Neural cell (in vitro differentiated cells): ENCODE results near the gene USP34. TPM values are rescaled to one million over a fixed set of nuclear protein-coding genes. Genes with fewer than 3 reads are reported as not detected.

Source experiments
- H2AFZ ChIP-seq: fragments of 200-600, 300-800 bp; sonication (generic), shearing (Covaris generic); 2 replicates; pipeline ENCODE4 v1.6.0; 2014; ENCODE audit warnings: low read depth, mild to moderate bottlenecking, antibody characterized with exemption, low read length, moderate library complexity
- H3F3A ChIP-seq: fragments of 200-600 bp; shearing (Covaris generic); 2 replicates; pipeline ENCODE4 v1.6.1; 2016; ENCODE audit warnings: mild to moderate bottlenecking, moderate library complexity, mixed read lengths, antibody characterized with exemption, low read length; ENCODE audit not compliant: insufficient read depth, poor library complexity, severe bottlenecking
- H3K27ac ChIP-seq: fragments of 200-600, 300-800 bp; sonication (generic), shearing (Covaris generic); 2 replicates; pipeline ENCODE4 v1.5.1; 2014; ENCODE audit warnings: mild to moderate bottlenecking, low read length, moderate library complexity
- H3K27me3 ChIP-seq: fragments of 300-800, 200-600 bp; sonication (generic), shearing (Covaris generic); 2 replicates; pipeline ENCODE4 v1.6.0; 2014; ENCODE audit warnings: mild to moderate bottlenecking, low read depth, low read length, moderate library complexity; ENCODE audit not compliant: insufficient read depth
- H3K36me3 ChIP-seq: fragments of 300-800, 200-600 bp; sonication (generic), shearing (Covaris generic); 2 replicates; pipeline ENCODE4 v1.5.1; 2014; ENCODE audit warnings: mild to moderate bottlenecking, antibody characterized with exemption, low read length, moderate library complexity; ENCODE audit not compliant: insufficient read depth
- H3K4me2 ChIP-seq: fragments of 300-800, 200-600 bp; sonication (generic), shearing (Covaris generic); 2 replicates; pipeline ENCODE4 v1.6.0; 2014; ENCODE audit warnings: mild to moderate bottlenecking, low read length
- H3K4me3 ChIP-seq: fragments of 300-800, 200-600 bp; sonication (generic), shearing (Covaris generic); 2 replicates; pipeline ENCODE4 v1.5.1; 2014; ENCODE audit warnings: mild to moderate bottlenecking, low read length, moderate library complexity
- H3K79me2 ChIP-seq: fragments of 200-600 bp; shearing (Covaris generic); replicated peaks from 2 replicates; pipeline ENCODE4 v1.6.0; 2014; ENCODE audit warnings: mild to moderate bottlenecking, low read length, moderate library complexity; ENCODE audit not compliant: insufficient read depth
- H3K9ac ChIP-seq: fragments of 300-800, 200-600 bp; sonication (generic), shearing (Covaris generic); 2 replicates; pipeline ENCODE4 v1.6.1; 2016; ENCODE audit warnings: mild to moderate bottlenecking, low read length, mixed read lengths
- H3K9me2 ChIP-seq: fragments of 200-600 bp; shearing (Covaris generic); 2 replicates; pipeline ENCODE4 v1.6.1; 2016; ENCODE audit warnings: mild to moderate bottlenecking, low read length, mixed read lengths; ENCODE audit not compliant: insufficient read depth
- H3K9me3 ChIP-seq: fragments of 200-600, 300-800 bp; sonication (generic), shearing (Covaris generic); 2 replicates; pipeline ENCODE4 v1.6.1; 2016; ENCODE audit warnings: mild to moderate bottlenecking, mixed run types, low read length, moderate library complexity, mixed read lengths
- H4K20me1 ChIP-seq: fragments of 200-600 bp; shearing (Covaris generic); 2 replicates; pipeline ENCODE4 v1.6.1; 2016; ENCODE audit warnings: mild to moderate bottlenecking, mixed run types; ENCODE audit not compliant: insufficient read depth
- CTCF ChIP-seq: fragments of 450-650 bp; IDR thresholded peaks from 2 replicates; pipeline ENCODE4 v1.5.1; 2014; ENCODE audit warnings: antibody characterized with exemption, mild to moderate bottlenecking, moderate library complexity; ENCODE audit not compliant: poor library complexity, severe bottlenecking
- EP300 ChIP-seq: fragments of 450-650 bp; conservative IDR thresholded peaks from 2 replicates; pipeline ENCODE4 v1.6.1; 2014; ENCODE audit warnings: antibody characterized with exemption, mild to moderate bottlenecking, moderate library complexity; ENCODE audit not compliant: poor library complexity, severe bottlenecking
- EZH2 ChIP-seq: fragments of 200-600, 300-800 bp; shearing (Covaris generic), sonication (generic); IDR thresholded peaks from 2 replicates; pipeline ENCODE4 v1.6.1; 2014; ENCODE audit warnings: antibody characterized with exemption, low read length, borderline replicate concordance, mild to moderate bottlenecking; ENCODE audit not compliant: insufficient read depth, poor library complexity, severe bottlenecking
- MXI1 ChIP-seq: fragments of 450-650 bp; conservative IDR thresholded peaks from 2 replicates; pipeline ENCODE4 v1.6.1; 2014; ENCODE audit warnings: antibody characterized with exemption, mild to moderate bottlenecking; ENCODE audit not compliant: poor library complexity, severe bottlenecking
- POLR2AphosphoS5 ChIP-seq: IDR thresholded peaks from 2 replicates; pipeline ENCODE4 v1.6.1; 2012
- RAD21 ChIP-seq: fragments of 450-650 bp; conservative IDR thresholded peaks from 2 replicates; pipeline ENCODE4 v1.6.1; 2014; ENCODE audit warnings: antibody characterized with exemption, mild to moderate bottlenecking, moderate library complexity
- REST ChIP-seq: IDR thresholded peaks from 2 replicates; pipeline ENCODE4 v1.6.1; 2012; ENCODE audit warnings: borderline replicate concordance
- SMC3 ChIP-seq: fragments of 450-650 bp; conservative IDR thresholded peaks from 2 replicates; pipeline ENCODE4 v1.6.1; 2014; ENCODE audit warnings: antibody characterized with exemption, mild to moderate bottlenecking, moderate library complexity; ENCODE audit not compliant: poor library complexity
- TAF1 ChIP-seq: IDR thresholded peaks from 2 replicates; pipeline ENCODE4 v1.6.1; 2012; ENCODE audit warnings: low read depth
- polyA plus RNA-seq: library from polyadenylated mRNA; depleted of rRNA; stranded (reverse); fragments of >200 nt; gene quantifications from 2 replicates; pipeline ENCODE4 v1.2.3, GENCODE V29; 2014

The USP34 gene
- polyA plus RNA-seq, 1 donor from 2014 or later: 87.9 TPM

- Histone ChIP-seq H4K20me1 (no peaks in the 10 kb centered on the region), H3K79me2 (peaks cover 62% of the 10 kb centered on the region), H3K9me3 (peaks cover 4% of the 10 kb centered on the region), H3K4me2 (no peak overlapping the region), H3K27ac (no peak overlapping the region), H3K9me2 (no peaks in the 10 kb centered on the region), H2AFZ (no peak overlapping the region), H3K9ac (no peak overlapping the region), H3K36me3 (no peaks in the 10 kb centered on the region), H3K27me3 (no peaks in the 10 kb centered on the region), H3F3A (no peaks in the 10 kb centered on the region), H3K4me3 (no peak overlapping the region)
- TF ChIP-seq POLR2AphosphoS5: no peak
- TF ChIP-seq MXI1: no peak
- TF ChIP-seq EP300: no peak
- no peak for TF ChIP-seq EZH2
- TF ChIP-seq CTCF: no peak
- TF ChIP-seq TAF1: no peak
- no peak for TF ChIP-seq RAD21
- TF ChIP-seq SMC3: no peak
- no peak for TF ChIP-seq REST
Measured at GRCh38 chr2:61451178-61451577, 19.7 kb downstream of the USP34 start.

GRCh38 chr2:61450144-61450543, 20.7 kb downstream of the USP34 start:
- Histone ChIP-seq H3K9me3 (peaks cover 4% of the 10 kb centered on the region), H3K4me3 (no peak overlapping the region), H3K9ac (no peak overlapping the region), H3K36me3 (no peaks in the 10 kb centered on the region), H3F3A (no peaks in the 10 kb centered on the region), H3K27ac (no peak overlapping the region), H3K27me3 (no peaks in the 10 kb centered on the region), H2AFZ (no peak overlapping the region), H3K4me2 (no peak overlapping the region), H3K9me2 (no peaks in the 10 kb centered on the region), H3K79me2 (peaks cover 62% of the 10 kb centered on the region), H4K20me1 (no peaks in the 10 kb centered on the region)
- TF ChIP-seq EP300: no peak
- TF ChIP-seq TAF1: no peak
- no peak for TF ChIP-seq SMC3

GRCh38 chr2:61448229-61448628, 22.7 kb downstream of the USP34 start:
- Histone ChIP-seq H3K79me2 (peaks cover 66% of the 10 kb centered on the region), H3K36me3 (peaks cover 5% of the 10 kb centered on the region), H3K9ac (no peak overlapping the region), H3K9me3 (peaks cover 4% of the 10 kb centered on the region), H3K4me3 (no peak overlapping the region), H2AFZ (no peak overlapping the region), H3K4me2 (no peak overlapping the region), H3F3A (no peaks in the 10 kb centered on the region), H3K27me3 (no peaks in the 10 kb centered on the region), H3K9me2 (no peaks in the 10 kb centered on the region), H4K20me1 (no peaks in the 10 kb centered on the region), H3K27ac (no peak overlapping the region)
- TF ChIP-seq CTCF (no peak), RAD21 (no peak), EP300 (no peak), POLR2AphosphoS5 (no peak), TAF1 (no peak), REST (no peak), SMC3 (no peak)
